Smooth muscle cell (in vitro differentiated cells): ENCODE data around the gene SLC26A8. TPM values are rescaled to one million over a fixed set of nuclear protein-coding genes. Genes with fewer than 3 reads are reported as not detected.
"Not testable (repeated sequence)": the region's sequence is repeated elsewhere in the genome, so short reads cannot be mapped to it uniquely, and the experiment has no call there.

Source experiments
- DNase-seq: peaks from one replicate; lab custom pipeline; 2025; ENCODE audit not compliant: unreplicated experiment; lab: John Stamatoyannopoulos, UW
- H2AFZ ChIP-seq: fragments of 200-600 bp; sonication (generic); 2 replicates; pipeline ENCODE4 v1.6.0; 2016; ENCODE audit warnings: antibody characterized with exemption, low read depth, mild to moderate bottlenecking
- H3F3A ChIP-seq: fragments of 200-600 bp; sonication (generic); 2 replicates; pipeline ENCODE4 v1.6.0; 2017; ENCODE audit warnings: antibody characterized with exemption, low read depth
- H3K27ac ChIP-seq: fragments of 200-600 bp; sonication (generic); 2 replicates; pipeline ENCODE4 v1.5.1; 2016; ENCODE audit warnings: low read depth, mild to moderate bottlenecking
- H3K27me3 ChIP-seq: fragments of 200-600 bp; sonication (generic); 2 replicates; pipeline ENCODE4 v1.6.1; 2016; ENCODE audit warnings: low read depth, mild to moderate bottlenecking
- H3K36me3 ChIP-seq: fragments of 200-600 bp; sonication (generic); 2 replicates; pipeline ENCODE4 v1.5.1; 2016; ENCODE audit warnings: low read depth
- H3K4me1 ChIP-seq: fragments of 200-600 bp; sonication (generic); 2 replicates; pipeline ENCODE4 v1.5.1; 2016; ENCODE audit warnings: low read depth
- H3K4me2 ChIP-seq: fragments of 200-600 bp; sonication (generic); 2 replicates; pipeline ENCODE4 v1.6.0; 2016; ENCODE audit warnings: mild to moderate bottlenecking
- H3K4me3 ChIP-seq: fragments of 200-600 bp; sonication (generic); 2 replicates; pipeline ENCODE4 v1.5.1; 2016; ENCODE audit warnings: mild to moderate bottlenecking
- H3K79me2 ChIP-seq: fragments of 200-600 bp; sonication (generic); 2 replicates; pipeline ENCODE4 v1.6.0; 2016; ENCODE audit warnings: low read depth, mild to moderate bottlenecking
- H3K9ac ChIP-seq: fragments of 200-600 bp; sonication (generic); 2 replicates; pipeline ENCODE4 v1.6.0; 2016; ENCODE audit warnings: low read depth
- H3K9me3 ChIP-seq: fragments of 200-600 bp; sonication (generic); replicated peaks from 2 replicates; pipeline ENCODE4 v1.5.1; 2016; ENCODE audit warnings: low read depth
- H4K20me1 ChIP-seq: fragments of 200-600 bp; sonication (generic); 2 replicates; pipeline ENCODE4 v1.6.0; 2016; ENCODE audit warnings: low read depth
- WGBS: methylation state at CpG from one replicate; pipeline ENCODE4 v1.1.7; 2016; ENCODE audit warnings: low lambda C conversion rate; 5-methylcytosine and 5-hydroxymethylcytosine counted together
- polyA plus RNA-seq: library from polyadenylated mRNA; unstranded; fragments of >200 nt; fragmentation: Nextera tagmentation; extraction: Ambion mirVana; gene quantifications from 2 replicates; pipeline ENCODE4 v1.2.1, GENCODE V29; 2016
- total RNA-seq: library from RNA; depleted of rRNA; stranded (reverse); fragments of >200 nt; gene quantifications from 2 replicates; pipeline ENCODE4 v1.2.3, GENCODE V29; 2014
- TF ChIP-seq, protein P1 (sequence below): fragments of 200-600 bp; sonication (generic); IDR thresholded peaks from 2 replicates; pipeline ENCODE4 v1.5.1; 2017; ENCODE audit warnings: borderline replicate concordance, mild to moderate bottlenecking, antibody characterized with exemption; ENCODE audit not compliant: insufficient read depth, poor library complexity, severe bottlenecking

SLC26A8 gene
- total and polyA plus RNA-seq, 2 experiments from 2014 or later: 0.09 TPM; not detected in 1

DNA sequence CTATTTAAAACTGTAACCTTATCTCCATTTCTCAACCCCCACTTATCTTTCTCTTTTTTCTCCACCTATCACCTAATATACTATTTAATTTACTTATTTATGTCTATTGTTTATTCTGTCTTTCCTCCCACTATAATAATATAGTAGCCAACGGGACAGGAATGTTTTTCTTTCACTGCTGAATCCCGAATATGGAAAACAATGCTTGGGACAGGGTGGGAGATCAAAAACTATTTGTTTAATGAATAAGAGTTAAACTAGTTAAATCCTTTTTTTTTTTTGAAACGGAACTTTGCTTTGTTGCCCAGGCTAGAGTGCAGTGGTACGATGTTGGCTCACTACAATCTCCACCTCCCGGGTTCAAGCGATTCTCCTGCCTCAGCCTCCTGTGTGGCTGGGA, 109.9 kb downstream of the SLC26A8 start:
- Histone ChIP-seq H3K9ac (no peak overlapping the region), H3K4me3 (no peak overlapping the region), H2AFZ (no peak overlapping the region), H3K9me3 (peaks cover 7% of the 10 kb centered on the region), H3K79me2 (peaks cover 70% of the 10 kb centered on the region), H3K4me1 (peaks cover 15% of the 10 kb centered on the region), H3K36me3 (peaks cover 11% of the 10 kb centered on the region), H3K27me3 (no peaks in the 10 kb centered on the region), H4K20me1 (peaks cover 33% of the 10 kb centered on the region), H3K4me2 (no peak overlapping the region), H3K27ac (no peak overlapping the region), H3F3A (no peaks in the 10 kb centered on the region)
- TF ChIP-seq, protein P1, sequence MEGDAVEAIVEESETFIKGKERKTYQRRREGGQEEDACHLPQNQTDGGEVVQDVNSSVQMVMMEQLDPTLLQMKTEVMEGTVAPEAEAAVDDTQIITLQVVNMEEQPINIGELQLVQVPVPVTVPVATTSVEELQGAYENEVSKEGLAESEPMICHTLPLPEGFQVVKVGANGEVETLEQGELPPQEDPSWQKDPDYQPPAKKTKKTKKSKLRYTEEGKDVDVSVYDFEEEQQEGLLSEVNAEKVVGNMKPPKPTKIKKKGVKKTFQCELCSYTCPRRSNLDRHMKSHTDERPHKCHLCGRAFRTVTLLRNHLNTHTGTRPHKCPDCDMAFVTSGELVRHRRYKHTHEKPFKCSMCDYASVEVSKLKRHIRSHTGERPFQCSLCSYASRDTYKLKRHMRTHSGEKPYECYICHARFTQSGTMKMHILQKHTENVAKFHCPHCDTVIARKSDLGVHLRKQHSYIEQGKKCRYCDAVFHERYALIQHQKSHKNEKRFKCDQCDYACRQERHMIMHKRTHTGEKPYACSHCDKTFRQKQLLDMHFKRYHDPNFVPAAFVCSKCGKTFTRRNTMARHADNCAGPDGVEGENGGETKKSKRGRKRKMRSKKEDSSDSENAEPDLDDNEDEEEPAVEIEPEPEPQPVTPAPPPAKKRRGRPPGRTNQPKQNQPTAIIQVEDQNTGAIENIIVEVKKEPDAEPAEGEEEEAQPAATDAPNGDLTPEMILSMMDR: no peak
- no peak for DNase-seq
- WGBS: 98% methylated on average over 6 of the region's 6 CpGs

DNA sequence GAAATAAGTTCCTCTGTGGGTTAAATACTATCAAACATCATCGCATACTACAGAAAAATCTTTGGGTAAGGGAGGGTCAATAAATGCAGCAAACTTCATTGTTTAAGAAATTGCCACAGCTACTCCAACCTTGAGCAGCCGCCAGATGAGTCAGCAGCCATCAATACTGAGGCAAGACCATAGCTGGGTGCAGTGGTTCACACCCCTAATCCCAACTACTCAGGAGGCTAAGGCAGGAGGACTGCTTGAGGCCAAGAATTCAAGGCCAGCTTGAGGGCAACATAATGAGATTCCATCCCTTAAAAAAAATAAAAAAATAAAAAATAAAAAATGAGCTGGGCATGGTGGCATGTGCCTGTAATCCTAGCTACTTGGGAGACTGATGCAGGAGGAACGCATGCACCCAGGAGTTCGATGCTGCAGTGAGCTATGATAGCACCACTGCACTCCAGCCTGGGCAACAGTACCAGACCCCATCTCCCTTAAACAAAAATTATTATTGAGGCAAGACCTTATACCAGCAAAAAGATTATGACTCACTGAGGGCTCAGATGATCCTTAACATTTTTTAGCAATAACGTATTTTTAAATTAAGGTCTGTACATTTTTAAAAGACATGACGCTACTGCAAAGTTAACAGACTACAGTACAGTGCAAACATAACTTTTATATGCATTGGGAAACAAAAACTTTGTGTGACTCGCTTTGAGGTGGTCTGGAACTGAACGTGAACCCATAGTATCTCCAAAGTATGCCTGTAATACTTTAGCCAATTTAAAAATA, 112.4 kb downstream of the SLC26A8 start:
- H3K27ac ChIP-seq: no peak overlapping the region
- 90% methylated on average over 8 of the region's 8 CpGs for WGBS
- H3K4me1 ChIP-seq: no peaks in the 10 kb centered on the region
- DNase-seq: no peak
- no peaks in the 10 kb centered on the region for H3F3A ChIP-seq
- H3K4me2 ChIP-seq: no peak overlapping the region
- peaks cover 11% of the 10 kb centered on the region for H3K36me3 ChIP-seq
- TF ChIP-seq, protein P1: no peak
- peaks cover 10% of the 10 kb centered on the region for H3K9me3 ChIP-seq
- H3K27me3 ChIP-seq: no peaks in the 10 kb centered on the region
- no peak overlapping the region for H3K9ac ChIP-seq
- peaks cover 13% of the 10 kb centered on the region for H4K20me1 ChIP-seq
- peaks cover 67% of the 10 kb centered on the region for H3K79me2 ChIP-seq
- no peak overlapping the region for H2AFZ ChIP-seq
- no peak overlapping the region for H3K4me3 ChIP-seq

DNA sequence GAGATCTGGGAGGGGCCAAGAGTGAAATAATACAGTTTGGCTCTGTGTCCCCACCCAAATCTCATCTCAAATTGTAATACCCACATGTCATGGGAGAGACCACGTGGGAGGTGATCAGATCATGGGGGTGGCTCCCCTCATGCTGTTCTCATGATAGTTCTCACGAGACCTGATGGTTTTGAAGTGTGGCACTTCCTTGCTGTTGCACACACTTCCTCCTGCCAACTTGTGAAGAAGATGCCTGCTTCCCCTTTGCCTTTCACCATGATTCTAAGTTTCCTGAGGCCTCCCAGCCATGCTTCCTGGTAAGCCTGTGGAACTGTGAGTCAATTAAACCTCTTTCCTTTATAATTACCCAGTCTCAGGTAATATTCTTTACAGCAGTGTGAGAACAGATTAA, 114.9 kb downstream of the SLC26A8 start:
- WGBS: 100% methylated on average over 2 of the region's 2 CpGs
- not testable (repeated sequence) for H3K4me3 ChIP-seq, H3K4me2 ChIP-seq, H3K9ac ChIP-seq, H3K27me3 ChIP-seq, H2AFZ ChIP-seq, DNase-seq, H3K27ac ChIP-seq
- peaks cover 23% of the 10 kb centered on the region for H4K20me1 ChIP-seq
- H3F3A ChIP-seq: peaks cover 15% of the 10 kb centered on the region
- H3K36me3 ChIP-seq: peaks cover 11% of the 10 kb centered on the region
- peaks cover 10% of the 10 kb centered on the region for H3K9me3 ChIP-seq
- H3K4me1 ChIP-seq: peaks cover 23% of the 10 kb centered on the region
- H3K79me2 ChIP-seq: peaks cover 46% of the 10 kb centered on the region

DNA sequence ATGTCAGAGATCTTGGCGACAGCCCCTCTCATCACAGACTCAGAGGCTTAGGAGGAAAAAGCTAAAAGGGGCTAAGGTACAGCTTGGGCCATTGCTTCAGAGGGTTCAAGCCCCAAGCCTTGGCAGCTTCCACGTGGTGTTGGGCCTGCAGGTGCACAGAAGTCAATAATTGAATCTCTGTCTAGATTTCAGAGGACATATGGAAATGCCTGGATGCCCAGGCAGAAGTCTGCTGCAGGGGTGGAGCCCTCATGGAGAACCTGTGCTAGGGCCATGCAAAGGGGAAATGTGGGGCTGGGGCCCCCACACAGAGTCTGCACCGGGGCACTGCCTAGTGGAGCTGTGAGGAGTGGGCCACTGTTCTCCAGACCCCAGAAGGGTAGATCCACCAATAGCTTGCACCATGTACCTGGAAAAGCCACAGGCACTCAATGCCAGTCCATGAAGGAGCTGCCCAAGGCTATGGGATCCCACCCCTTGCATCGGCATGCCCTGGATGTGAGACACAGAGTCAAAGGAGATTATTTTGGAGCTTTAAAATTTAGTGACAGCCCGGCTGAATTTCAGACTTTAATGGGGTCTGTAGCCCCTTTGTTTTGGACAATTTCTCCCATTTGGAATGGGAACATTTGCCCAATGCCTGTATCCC, 115.6 kb downstream of the SLC26A8 start:
- H3K4me3 ChIP-seq, DNase-seq, H3K4me2 ChIP-seq, H3K9ac ChIP-seq, H3K27me3 ChIP-seq, H2AFZ ChIP-seq, H3K27ac ChIP-seq: not testable (repeated sequence)
- peaks cover 15% of the 10 kb centered on the region for H3F3A ChIP-seq
- H3K36me3 ChIP-seq: peaks cover 11% of the 10 kb centered on the region
- peaks cover 24% of the 10 kb centered on the region for H4K20me1 ChIP-seq
- peaks cover 10% of the 10 kb centered on the region for H3K9me3 ChIP-seq
- 98% methylated on average over 5 of the region's 5 CpGs for WGBS
- peaks cover 23% of the 10 kb centered on the region for H3K4me1 ChIP-seq
- H3K79me2 ChIP-seq: peaks cover 41% of the 10 kb centered on the region
